SU-DHL-6 (cell line): ENCODE measurements around the gene ZNF618.

ENCODE experiments used
- H2AFZ ChIP-seq: fragments of 200-600 bp; sonication (generic); 2 replicates; pipeline ENCODE4 v1.6.1; 2014; ENCODE audit warnings: low read depth, mild to moderate bottlenecking, moderate library complexity, mixed read lengths, antibody characterized with exemption, low read length; ENCODE audit not compliant: severe bottlenecking
- H3F3A ChIP-seq: fragments of 200-600 bp; shearing (Covaris generic); 2 replicates; pipeline ENCODE4 v1.6.0; 2016; ENCODE audit warnings: antibody characterized with exemption, mild to moderate bottlenecking; ENCODE audit not compliant: insufficient read depth
- H3K27ac ChIP-seq: fragments of 200-600 bp; sonication (generic); 2 replicates; pipeline ENCODE4 v1.5.1; 2016; ENCODE audit warnings: low read depth, mild to moderate bottlenecking, low read length, moderate library complexity, mixed read lengths
- H3K27me3 ChIP-seq: fragments of 200-600 bp; sonication (generic), shearing (Covaris generic); 2 replicates; pipeline ENCODE4 v1.6.0; 2014; ENCODE audit warnings: mild to moderate bottlenecking, low read length
- H3K36me3 ChIP-seq: fragments of 200-600 bp; sonication (generic); 2 replicates; pipeline ENCODE4 v1.6.1; 2014; ENCODE audit warnings: mild to moderate bottlenecking, low read length, mixed read lengths
- H3K4me2 ChIP-seq: fragments of 300-600, 200-600 bp; shearing (Covaris generic), sonication (generic); 2 replicates; pipeline ENCODE4 v1.6.0; 2014; ENCODE audit warnings: low read length, low read depth, mild to moderate bottlenecking; ENCODE audit not compliant: poor library complexity, severe bottlenecking
- H3K4me3 ChIP-seq: fragments of 200-600 bp; sonication (generic); 2 replicates; pipeline ENCODE4 v1.5.1; 2014; ENCODE audit warnings: antibody characterized with exemption, low read length, mild to moderate bottlenecking, mixed read lengths; ENCODE audit not compliant: insufficient read depth, poor library complexity, severe bottlenecking
- H3K79me2 ChIP-seq: fragments of 200-600 bp; sonication (generic); 2 replicates; pipeline ENCODE4 v1.6.1; 2014; ENCODE audit warnings: mild to moderate bottlenecking, low read length, moderate library complexity; ENCODE audit not compliant: insufficient read depth
- H3K9ac ChIP-seq: fragments of 200-600 bp; sonication (generic); 2 replicates; pipeline ENCODE4 v1.7.0; 2014; ENCODE audit warnings: mild to moderate bottlenecking, low read length
- H3K9me2 ChIP-seq: fragments of 200-600 bp; sonication (generic); replicated peaks from 2 replicates; pipeline ENCODE4 v1.6.1; 2014; ENCODE audit warnings: low read length; ENCODE audit not compliant: insufficient read depth
- H3K9me3 ChIP-seq: fragments of 200-600 bp; sonication (generic); 2 replicates; pipeline ENCODE4 v1.6.1; 2014; ENCODE audit warnings: low read length, mixed read lengths; ENCODE audit not compliant: insufficient read depth
- H4K20me1 ChIP-seq: fragments of 200-600 bp; sonication (generic); 2 replicates; pipeline ENCODE4 v1.6.1; 2014; ENCODE audit warnings: low read depth, mild to moderate bottlenecking, antibody characterized with exemption, low read length, moderate library complexity, mixed read lengths
- EZH2phosphoT487 ChIP-seq: fragments of 200-600 bp; sonication (generic), shearing (Covaris generic); conservative IDR thresholded peaks from 2 replicates; pipeline ENCODE4 v1.6.1; 2018; ENCODE audit warnings: mild to moderate bottlenecking, antibody characterized with exemption, low read length, moderate library complexity, mixed read lengths
- TF ChIP-seq, protein P1 (sequence below): fragments of 200-600 bp; sonication (generic); IDR thresholded peaks from one replicate; pipeline ENCODE4 v1.5.1; 2017; ENCODE audit warnings: antibody characterized with exemption, mild to moderate bottlenecking, low read length, moderate library complexity; ENCODE audit not compliant: insufficient read depth, poor library complexity, severe bottlenecking

ZNF618 gene

DNA sequence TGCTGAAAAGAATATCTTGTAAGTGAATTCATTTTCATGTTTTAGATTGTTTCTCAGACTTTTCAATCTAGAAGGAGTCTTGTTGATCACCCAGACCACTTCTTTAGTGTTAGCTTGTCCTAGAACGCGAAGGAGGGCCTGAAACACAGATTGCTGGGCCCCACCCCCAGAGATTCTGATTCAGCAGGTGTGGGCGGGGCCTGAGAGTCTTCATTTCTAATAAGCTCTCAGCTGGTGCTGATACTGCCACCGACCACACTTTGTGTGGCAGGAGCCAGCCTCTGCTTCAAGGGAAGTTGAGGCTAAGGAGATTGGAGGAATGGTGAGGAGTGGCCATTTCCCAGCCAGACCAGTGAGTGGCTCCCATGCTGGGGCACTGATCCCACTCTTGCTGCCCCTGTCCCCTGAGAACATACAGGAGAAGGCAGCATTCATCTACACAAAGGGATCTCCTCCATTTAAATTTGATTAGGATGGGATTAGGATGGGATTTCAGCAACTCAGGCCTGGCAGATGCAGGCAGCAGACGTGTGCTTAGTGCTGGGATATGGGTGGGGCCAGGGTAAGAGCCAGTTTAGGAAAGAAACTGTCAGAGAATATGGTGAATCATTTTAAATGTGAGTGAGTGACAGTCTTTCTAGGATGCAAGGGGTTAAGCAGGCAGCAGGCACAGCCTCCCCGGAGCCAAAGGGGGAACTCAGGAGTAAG lies 35.9 kb downstream of the ZNF618 start:
- no peaks in the 10 kb centered on the region for H4K20me1 ChIP-seq
- H3K27me3 ChIP-seq, result no peaks in the 10 kb centered on the region
- no peak overlapping the region for H2AFZ ChIP-seq
- no peaks in the 10 kb centered on the region for H3K9me3 ChIP-seq
- H3K9ac ChIP-seq, result no peak overlapping the region
- H3K4me2 ChIP-seq, result no peak overlapping the region
- H3F3A ChIP-seq, result no peaks in the 10 kb centered on the region
- no peak overlapping the region for H3K4me3 ChIP-seq
- no peaks in the 10 kb centered on the region for H3K9me2 ChIP-seq
- no peaks in the 10 kb centered on the region for H3K36me3 ChIP-seq
- H3K79me2 ChIP-seq, result no peaks in the 10 kb centered on the region
- TF ChIP-seq, protein P1, sequence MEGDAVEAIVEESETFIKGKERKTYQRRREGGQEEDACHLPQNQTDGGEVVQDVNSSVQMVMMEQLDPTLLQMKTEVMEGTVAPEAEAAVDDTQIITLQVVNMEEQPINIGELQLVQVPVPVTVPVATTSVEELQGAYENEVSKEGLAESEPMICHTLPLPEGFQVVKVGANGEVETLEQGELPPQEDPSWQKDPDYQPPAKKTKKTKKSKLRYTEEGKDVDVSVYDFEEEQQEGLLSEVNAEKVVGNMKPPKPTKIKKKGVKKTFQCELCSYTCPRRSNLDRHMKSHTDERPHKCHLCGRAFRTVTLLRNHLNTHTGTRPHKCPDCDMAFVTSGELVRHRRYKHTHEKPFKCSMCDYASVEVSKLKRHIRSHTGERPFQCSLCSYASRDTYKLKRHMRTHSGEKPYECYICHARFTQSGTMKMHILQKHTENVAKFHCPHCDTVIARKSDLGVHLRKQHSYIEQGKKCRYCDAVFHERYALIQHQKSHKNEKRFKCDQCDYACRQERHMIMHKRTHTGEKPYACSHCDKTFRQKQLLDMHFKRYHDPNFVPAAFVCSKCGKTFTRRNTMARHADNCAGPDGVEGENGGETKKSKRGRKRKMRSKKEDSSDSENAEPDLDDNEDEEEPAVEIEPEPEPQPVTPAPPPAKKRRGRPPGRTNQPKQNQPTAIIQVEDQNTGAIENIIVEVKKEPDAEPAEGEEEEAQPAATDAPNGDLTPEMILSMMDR, result no peak
- TF ChIP-seq EZH2phosphoT487, result no peak
- H3K27ac ChIP-seq, result no peak overlapping the region

- Histone ChIP-seq H4K20me1 (no peaks in the 10 kb centered on the region), H3K79me2 (no peaks in the 10 kb centered on the region), H3K27ac (no peak overlapping the region), H3K9me2 (no peaks in the 10 kb centered on the region), H3K27me3 (no peaks in the 10 kb centered on the region), H3K36me3 (no peaks in the 10 kb centered on the region), H2AFZ (no peak overlapping the region), H3K4me3 (no peak overlapping the region), H3K9me3 (no peaks in the 10 kb centered on the region), H3K9ac (no peak overlapping the region), H3F3A (no peaks in the 10 kb centered on the region), H3K4me2 (no peak overlapping the region)
- TF ChIP-seq, protein P1, result no peak
- no peak for TF ChIP-seq EZH2phosphoT487
Observed at GRCh38 chr9:113912816-113913215, 36.7 kb downstream of the ZNF618 start.

DNA sequence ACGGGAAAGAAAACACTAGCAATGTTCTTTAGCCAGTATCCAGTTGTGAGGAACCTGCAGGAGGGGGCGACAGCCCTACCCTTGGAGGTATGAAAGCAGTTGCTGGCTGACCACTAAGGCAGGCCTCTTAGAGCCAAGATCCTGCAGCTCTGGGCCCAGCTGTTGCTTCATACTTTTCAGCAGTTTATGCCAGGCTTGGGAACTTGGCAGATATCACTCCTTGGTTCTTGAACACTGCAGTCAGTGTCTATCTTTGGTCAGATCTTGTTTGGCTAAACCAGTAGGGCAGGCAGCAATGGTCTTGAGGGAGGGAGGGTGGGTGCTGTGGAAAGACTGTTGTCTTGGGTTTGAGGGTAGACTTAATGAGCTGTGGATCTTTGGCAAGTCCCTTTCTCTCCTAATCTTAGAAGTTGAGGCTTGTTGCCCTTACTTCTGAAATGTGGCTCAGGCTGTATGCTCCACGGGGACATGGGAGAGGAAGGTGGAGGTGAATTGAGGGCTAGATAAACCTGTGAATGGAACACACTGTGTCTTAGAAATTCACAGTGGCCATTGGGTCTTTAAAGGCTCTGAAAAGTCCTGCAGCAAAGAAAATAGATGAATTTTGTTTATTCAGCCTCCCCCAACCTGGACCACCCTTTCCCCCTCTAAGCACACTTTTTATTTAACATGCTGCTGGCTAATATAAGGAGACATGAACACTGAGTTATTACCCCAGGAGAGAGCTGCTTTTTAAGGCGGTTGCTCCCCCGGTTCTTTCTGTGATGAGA lies 37.5 kb downstream of the ZNF618 start:
- Histone ChIP-seq H3K4me2 (no peak overlapping the region), H3K79me2 (no peaks in the 10 kb centered on the region), H3K27ac (no peak overlapping the region), H3K9me3 (no peaks in the 10 kb centered on the region), H3K4me3 (no peak overlapping the region), H2AFZ (no peak overlapping the region), H3K9me2 (no peaks in the 10 kb centered on the region), H4K20me1 (no peaks in the 10 kb centered on the region), H3K36me3 (no peaks in the 10 kb centered on the region), H3K27me3 (no peaks in the 10 kb centered on the region), H3F3A (no peaks in the 10 kb centered on the region), H3K9ac (no peak overlapping the region)
- TF ChIP-seq, protein P1, result no peak
- no peak for TF ChIP-seq EZH2phosphoT487
